ENCODE measurements around the gene SPRYD3.
"Not testable (repeated sequence)": the region's sequence is repeated elsewhere in the genome, so short reads cannot be mapped to it uniquely, and the experiment has no call there.

SPRYD3 gene
- total RNA-seq: 52.9 to 57.7 reads per million in 2 donors

GRCh38 chr12:53079226-53080117 is at the start of gene SPRYD3:
Gene SPRYD3, minus strand, starts transcription at chr12:53079390. Its CDS starts 57 bp downstream, at chr12:53079333.
- DNase-seq: peak; percentile 94

GRCh38 chr12:53127169-53127568 is 48.0 kb upstream of the SPRYD3 start:
- DNase-seq: no peak

GRCh38 chr12:53124352-53124723 is 45.1 kb upstream of the SPRYD3 start:
- DNase-seq: no peak

- DNase-seq: no peak
Measured at GRCh38 chr12:53123578-53124351, 44.6 kb upstream of the SPRYD3 start.

- DNase-seq: no peak
Measured at GRCh38 chr12:53122961-53123468, 43.8 kb upstream of the SPRYD3 start.

- no peak for DNase-seq
Measured at GRCh38 chr12:53120685-53121525, 41.7 kb upstream of the SPRYD3 start.

- DNase-seq: no peak
Measured at GRCh38 chr12:53118751-53119300, 39.6 kb upstream of the SPRYD3 start.

- DNase-seq: no peak
Measured at GRCh38 chr12:53115891-53116648, 36.9 kb upstream of the SPRYD3 start.

- DNase-seq: no peak
Measured at GRCh38 chr12:53115112-53115890, 36.1 kb upstream of the SPRYD3 start.

GRCh38 chr12:53113951-53114350 is 34.8 kb upstream of the SPRYD3 start:
- no peak for DNase-seq

GRCh38 chr12:53113136-53113705 is 34.0 kb upstream of the SPRYD3 start:
- no peak for DNase-seq

GRCh38 chr12:53112431-53112830 is 33.2 kb upstream of the SPRYD3 start:
- not testable (repeated sequence) for DNase-seq

- DNase-seq: no peak
Measured at GRCh38 chr12:53107122-53107521, 27.9 kb upstream of the SPRYD3 start.

GRCh38 chr12:53105712-53106439 is 26.7 kb upstream of the SPRYD3 start:
- no peak for DNase-seq

- no peak for DNase-seq
Measured at GRCh38 chr12:53105256-53105655, 26.1 kb upstream of the SPRYD3 start.

- DNase-seq: no peak
Measured at GRCh38 chr12:53103860-53104305, 24.7 kb upstream of the SPRYD3 start.

GRCh38 chr12:53102883-53103807 is 24.0 kb upstream of the SPRYD3 start, which contains the start of gene SOAT2:
Gene SOAT2, plus strand, starts transcription at chr12:53103486. Its CDS starts 92 bp downstream, at chr12:53103578.
- no peak for DNase-seq

Data from activated gamma-delta T cell (primary cell).